Islet of Langerhans (tissue), 1 donor: ENCODE data around the gene ACO2.

ENCODE experiments used
- FAIRE-seq: peaks from one replicate; lab custom pipeline; 2011; peaks lifted over from hg19 to GRCh38; lab: Jason Lieb, UNC

Gene ACO2

DNA sequence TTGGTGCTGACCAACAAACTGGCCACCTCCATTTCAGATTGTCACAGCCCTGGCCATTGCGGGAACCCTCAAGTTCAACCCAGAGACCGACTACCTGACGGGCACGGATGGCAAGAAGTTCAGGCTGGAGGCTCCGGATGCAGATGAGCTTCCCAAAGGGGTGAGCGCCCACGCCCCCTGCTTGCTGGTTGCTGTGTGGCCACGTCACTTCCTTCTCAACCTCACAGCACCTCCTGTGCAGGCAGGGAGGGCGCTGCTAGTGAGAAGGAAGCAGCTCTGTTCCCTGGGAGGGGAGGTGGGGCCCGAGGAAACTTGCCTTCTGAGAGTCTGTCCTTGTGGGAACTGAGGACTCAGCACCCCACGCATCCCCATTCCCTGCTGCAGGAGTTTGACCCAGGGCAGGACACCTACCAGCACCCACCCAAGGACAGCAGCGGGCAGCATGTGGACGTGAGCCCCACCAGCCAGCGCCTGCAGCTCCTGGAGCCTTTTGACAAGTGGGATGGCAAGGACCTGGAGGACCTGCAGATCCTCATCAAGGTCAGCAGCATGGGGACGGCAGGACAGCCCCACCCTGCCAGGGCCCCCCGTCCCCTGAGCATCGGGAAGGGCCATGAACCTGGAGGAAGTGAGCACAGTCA is 56.0 kb downstream of the ACO2 start:
- no peak for FAIRE-seq

DNA sequence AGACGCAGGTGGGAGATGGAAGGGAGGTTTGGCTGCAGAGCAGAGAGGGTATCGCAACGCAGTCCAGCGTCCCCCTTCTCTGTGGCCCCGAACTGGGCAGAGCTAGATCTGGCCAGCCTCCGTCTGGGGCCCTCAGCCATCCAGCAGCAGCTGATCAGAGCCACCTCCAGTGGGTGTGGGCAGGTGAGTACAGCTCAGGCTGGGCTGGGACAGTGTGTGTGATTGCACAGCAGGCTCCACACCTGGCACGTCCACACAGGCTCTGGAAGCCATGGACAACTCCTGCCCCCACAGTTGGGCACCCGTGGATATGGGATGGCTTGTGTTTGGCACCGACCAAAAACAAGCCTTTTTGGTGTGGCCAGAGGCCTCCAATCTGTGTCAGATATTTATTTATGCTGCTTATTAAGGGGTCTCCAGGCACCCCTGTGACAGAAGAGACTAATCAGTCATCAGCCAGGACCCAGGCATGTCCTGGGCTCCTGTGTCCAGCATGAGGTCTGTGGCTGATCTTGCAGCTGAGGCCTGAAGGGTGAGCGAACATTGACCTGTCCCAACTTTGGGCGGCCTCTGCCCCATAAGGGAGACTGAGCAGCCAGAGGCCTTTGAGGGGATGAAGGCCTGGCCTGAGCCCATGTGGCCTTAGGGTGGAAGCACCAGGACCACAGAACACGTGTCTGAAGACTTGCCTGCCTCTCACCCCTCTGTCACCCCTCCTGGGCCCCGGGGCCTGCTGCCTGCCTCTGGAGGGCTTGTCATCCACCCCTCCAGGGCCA is 56.7 kb downstream of the ACO2 start:
- no peak for FAIRE-seq

DNA sequence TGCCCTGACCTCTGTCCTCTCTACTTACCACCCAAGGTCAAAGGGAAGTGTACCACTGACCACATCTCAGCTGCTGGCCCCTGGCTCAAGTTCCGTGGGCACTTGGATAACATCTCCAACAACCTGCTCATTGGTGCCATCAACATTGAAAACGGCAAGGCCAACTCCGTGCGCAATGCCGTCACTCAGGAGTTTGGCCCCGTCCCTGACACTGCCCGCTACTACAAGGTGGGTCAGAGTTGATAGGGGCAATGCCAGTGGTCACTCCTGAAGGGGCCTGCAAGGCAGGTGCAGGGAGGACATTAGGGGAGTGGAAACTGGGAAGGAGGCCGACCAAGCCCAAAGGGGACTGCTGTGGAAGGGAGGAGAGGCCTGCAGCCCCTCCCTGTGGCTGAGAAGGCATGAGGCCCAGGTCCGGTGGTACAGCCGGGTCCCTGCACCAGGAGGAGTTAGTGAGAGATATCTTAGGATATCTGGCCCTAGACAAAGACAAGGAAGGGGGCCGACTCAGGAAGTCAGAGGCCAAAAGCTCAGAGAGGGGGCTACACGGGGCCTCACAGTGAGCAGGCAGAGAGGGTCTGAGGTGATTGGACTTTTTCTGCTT is 57.4 kb downstream of the ACO2 start:
- no peak for FAIRE-seq

DNA sequence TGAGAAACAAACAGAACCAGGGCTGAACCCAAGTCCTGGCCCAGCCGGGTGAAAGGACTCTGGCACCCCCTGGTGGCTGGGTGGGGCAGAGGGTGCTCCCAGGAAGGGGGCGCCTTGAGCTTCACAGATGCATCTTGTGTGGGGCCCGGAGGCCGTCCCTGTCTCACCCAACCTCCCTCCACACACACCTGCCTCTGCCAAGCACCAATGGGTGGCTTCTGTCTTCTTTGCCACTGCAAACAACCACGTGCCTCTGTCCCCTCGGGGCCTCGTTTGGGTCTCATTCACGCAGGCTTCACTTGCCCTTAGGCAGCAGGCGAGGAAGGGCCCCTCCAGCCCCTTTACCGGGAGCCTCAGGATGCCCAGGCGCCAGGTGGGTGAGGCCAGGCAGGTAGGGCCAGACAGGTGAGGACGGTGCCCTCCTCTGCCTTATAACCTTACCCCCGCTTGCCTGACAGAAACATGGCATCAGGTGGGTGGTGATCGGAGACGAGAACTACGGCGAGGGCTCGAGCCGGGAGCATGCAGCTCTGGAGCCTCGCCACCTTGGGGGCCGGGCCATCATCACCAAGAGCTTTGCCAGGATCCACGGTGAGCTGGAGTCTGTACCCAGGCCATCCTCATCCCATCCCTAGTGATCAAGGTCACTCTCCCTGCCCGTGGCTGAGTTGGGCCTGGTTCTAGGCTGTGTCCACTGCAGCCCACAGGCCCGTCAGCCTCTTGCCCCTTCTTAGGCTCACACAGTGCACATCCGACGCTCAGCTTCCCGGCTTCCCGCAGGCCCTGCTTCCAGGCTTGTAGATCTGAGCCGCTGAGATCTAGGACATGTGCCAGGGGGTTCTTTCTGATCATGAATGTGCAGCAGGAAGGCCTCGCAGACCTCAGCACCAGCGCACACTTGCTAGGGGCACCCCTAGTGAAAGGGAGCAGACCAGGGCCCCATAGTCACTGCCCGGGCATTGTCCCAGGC is 58.2 kb downstream of the ACO2 start:
- FAIRE-seq, result no peak

DNA sequence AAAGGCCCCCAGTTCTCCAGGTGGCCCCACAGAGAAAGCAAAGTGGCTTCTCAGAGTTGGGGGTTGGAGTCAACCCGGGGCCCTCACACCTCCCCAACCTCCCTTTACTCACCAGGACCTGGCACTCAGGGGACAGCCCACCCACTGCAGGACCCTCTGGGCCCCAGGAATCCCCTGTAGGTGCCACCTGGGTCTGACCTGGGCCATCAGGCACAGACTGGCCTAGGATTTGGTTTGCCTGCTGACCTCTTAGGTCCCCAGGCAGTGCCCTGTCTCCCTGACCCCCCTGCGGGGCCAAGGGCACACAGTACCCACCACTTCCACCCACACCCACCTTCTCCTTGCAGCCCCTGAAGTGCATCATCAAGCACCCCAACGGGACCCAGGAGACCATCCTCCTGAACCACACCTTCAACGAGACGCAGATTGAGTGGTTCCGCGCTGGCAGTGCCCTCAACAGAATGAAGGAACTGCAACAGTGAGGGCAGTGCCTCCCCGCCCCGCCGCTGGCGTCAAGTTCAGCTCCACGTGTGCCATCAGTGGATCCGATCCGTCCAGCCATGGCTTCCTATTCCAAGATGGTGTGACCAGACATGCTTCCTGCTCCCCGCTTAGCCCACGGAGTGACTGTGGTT is 59.3 kb downstream of the ACO2 start:
- FAIRE-seq, result no peak

DNA sequence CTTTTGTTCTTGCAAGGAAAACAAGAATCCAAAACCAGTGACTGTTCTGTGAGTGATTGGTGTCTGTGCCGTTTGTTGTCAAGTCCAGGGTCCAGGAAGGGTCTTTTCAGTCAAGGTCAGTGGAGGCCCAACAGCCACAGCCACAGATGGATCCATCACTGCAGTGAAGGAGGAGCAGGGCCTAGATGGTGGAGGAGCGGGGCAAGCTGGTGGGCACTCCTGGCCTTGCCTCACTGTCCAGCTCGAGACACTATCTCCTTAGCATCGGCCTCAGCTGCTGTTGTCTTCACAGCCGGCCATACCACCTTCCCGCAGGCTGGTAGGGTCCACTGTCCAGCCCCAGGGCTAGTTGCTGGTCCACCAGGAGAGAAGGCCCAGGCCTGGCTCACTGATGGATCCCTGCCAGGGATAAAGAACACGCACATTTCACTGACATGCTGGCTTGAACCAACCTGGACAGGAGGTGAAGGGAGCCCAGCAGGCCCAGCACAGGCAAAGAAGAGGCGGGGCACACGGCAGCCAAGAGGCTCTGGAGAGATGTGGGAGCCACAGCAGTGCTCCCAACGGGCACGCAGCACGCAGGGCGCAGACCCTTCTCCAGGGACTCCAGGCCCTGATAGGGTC is 60.1 kb downstream of the ACO2 start:
- no peak for FAIRE-seq

DNA sequence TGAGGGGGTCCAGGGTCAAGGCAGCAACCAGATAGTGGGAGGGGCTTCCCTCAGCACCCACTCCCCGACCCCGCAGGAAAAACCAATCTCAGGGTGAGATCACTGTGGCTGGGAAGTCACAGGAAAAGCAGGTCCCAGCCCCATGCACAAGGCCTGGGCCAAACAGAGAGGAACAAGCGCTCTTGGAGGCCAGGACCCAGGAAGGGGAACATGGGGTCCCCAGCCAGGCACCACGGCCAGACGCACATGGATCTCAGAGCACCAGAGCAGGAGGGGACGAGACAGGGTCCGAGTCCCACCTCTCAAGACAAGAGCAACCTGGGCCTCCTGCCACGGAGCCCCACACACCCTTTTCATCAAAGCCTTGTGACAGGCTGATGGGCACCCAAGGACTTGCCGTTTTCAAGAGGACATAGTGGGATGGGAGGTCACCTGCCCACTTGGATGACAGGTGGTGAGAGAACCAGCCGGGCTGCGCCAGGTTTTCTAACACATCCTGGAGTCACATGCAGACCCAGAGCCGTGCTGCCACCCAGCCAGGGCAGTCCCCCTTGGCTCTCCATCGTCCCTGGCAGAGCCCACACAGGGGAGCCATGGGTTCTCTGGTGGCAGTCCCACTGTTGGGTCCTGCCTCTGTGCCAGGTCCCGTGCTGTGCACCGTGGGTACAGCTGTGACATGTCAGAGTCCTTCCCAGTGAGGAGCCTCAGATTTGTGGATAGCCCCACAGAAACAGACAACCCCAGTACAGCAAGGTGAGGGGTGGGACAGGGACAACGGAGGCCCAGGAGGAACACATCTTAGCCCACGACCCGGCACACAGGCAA is 62.2 kb downstream of the ACO2 start:
- FAIRE-seq, result no peak

DNA sequence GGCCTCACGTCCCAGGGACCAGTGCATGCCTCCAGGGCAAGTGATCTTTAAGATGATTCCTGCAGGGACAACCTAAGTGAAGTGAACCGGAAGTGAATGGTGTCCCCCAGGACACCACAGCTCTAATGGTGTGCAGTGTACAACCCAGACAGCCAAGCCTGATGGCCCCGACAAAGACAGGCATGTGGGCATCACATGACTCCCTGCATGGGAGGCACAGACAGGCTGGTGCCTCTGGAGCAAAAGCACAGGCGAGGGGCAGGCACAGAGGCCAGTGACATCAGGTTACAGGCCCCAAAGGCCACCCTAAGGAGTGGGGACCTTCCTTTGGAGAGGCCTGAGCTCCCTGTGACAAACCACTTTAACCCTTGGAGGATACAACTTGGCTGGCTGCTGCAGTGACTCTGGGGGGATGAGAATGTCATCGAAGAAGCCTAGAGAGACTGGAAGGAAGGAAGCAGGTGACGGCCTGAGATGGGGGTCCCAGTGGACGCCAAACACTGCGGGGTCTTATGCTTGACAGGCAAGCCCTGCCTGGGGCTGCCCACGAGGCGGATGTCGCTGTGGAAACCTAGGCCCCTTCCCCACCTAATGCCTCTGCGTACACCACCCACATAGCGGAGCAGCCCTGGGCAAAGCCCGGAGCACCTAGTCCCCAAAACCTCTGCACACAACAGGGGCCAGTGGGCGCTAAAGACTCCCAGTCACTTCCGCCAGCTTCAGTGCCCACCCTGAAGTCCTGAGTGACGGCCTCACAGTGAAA is 63.0 kb downstream of the ACO2 start:
- FAIRE-seq, result no peak

DNA sequence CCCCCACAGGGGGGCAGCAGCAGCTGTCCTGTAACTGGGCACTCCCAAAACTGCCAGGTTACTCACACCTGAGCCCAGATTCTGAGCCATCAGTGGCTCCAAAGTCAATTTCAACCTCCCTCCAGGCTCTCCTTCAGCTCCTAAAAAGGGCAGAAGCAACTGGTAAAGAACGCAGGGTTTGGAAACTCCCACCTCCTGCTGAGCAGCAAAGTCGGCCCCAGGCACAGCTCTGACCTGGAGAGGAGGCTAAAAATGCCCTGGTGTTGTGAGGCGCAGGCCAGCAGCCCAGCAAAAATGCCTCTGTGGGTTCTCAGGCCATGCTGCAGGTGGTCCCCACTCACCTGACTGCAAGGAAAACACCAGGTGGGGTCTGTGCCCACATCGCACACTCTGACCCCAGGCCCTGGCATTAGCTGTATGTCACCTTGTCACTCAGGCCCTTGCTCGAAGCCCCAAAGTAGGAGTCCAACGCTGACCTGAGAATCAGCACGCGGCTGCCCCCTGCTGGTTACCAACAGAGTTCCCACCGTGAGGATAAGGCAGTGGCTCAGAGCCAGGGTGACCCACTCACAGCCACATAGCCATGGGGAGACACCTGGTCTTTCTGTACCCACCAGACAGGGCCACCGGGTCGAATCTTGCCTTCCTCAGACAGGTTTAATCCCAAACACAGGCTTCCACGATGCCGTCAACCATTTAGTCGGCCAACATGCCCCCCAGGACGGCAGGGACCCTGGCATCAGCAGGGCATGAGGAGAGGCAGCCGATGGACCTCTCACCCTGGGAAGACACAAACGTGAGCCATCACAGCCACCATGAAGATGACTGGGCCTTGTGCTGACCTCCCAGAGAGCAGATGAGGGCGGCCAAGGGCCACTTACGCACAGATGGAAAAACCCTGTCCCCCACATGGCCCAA is 64.2 kb downstream of the ACO2 start:
- FAIRE-seq, result no peak

DNA sequence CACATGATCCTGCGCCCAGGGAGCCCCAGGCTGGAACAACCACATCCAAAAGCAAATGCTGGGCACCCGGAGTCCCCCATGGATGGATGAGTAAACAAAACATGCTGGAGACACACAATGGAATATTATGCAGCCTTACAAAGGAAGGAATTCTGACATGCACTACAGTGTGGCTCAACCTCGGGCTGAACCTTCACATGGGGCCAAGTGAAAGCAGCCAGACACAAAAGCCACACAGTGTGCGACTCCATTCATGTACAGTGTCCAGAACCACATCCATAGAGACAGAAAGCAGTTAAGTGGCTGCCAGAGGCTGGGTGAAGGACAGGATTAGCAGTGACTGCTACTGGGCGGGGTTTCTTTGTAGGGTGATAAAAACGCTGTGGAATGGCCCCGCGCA is 65.3 kb downstream of the ACO2 start:
- FAIRE-seq, result no peak

DNA sequence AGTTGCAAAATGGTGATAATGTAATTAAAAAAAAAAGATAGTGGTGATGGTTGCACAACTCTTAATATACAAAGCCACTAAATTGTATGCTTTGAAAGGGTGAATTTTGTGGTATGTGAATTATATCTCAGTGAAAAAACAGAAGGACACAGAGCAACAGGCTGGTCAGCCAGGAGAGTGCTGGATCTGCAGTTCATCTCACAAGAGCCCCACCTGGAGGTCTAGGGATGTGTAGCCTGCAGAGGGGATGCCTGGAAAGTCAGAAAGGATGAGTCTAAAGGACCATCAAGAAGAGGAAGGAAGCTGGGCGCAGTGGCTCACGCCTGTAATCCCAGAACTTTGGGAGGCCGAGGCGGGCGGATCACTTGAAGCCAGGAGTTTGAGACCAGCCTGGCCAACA is 66.3 kb downstream of the ACO2 start:
- no peak for FAIRE-seq

DNA sequence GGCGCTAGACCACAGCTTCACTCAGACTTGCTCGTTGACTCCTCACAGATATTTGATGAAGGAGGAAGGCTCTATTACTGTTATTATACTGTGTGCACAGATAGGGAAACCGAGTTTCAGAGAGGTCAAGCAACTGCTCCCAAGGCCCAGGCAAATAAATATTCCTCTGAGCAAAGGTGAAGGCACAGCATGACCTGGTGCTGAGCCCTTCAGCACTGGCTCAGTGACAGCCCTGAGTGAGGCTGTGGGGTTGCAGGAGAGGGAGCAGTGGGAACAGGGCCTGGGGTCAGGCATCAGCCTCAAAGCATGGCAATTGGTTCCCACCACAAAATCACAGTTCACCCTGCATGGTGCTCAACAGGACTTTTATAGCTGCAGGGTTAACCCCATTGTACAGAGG is 68.3 kb downstream of the ACO2 start:
- no peak for FAIRE-seq

DNA sequence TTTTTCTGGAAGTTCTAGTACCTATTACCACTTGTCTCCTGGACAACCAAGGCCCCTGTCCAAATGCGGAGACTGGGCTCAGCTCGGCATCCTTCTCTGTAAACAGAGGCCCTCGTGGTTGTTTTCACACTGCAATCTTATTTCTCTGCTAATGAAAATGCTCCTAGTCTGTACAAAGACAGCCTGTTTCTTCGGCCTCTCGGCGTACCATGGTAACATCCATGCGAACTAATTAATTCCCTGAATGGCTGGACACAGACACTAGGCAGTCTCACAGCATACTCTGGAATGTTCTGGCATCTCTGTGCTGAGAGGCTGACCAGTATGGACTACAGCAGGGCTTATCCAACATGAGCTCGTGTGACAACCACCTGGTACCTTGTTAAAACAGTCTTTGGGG is 69.7 kb downstream of the ACO2 start:
- no peak for FAIRE-seq

DNA sequence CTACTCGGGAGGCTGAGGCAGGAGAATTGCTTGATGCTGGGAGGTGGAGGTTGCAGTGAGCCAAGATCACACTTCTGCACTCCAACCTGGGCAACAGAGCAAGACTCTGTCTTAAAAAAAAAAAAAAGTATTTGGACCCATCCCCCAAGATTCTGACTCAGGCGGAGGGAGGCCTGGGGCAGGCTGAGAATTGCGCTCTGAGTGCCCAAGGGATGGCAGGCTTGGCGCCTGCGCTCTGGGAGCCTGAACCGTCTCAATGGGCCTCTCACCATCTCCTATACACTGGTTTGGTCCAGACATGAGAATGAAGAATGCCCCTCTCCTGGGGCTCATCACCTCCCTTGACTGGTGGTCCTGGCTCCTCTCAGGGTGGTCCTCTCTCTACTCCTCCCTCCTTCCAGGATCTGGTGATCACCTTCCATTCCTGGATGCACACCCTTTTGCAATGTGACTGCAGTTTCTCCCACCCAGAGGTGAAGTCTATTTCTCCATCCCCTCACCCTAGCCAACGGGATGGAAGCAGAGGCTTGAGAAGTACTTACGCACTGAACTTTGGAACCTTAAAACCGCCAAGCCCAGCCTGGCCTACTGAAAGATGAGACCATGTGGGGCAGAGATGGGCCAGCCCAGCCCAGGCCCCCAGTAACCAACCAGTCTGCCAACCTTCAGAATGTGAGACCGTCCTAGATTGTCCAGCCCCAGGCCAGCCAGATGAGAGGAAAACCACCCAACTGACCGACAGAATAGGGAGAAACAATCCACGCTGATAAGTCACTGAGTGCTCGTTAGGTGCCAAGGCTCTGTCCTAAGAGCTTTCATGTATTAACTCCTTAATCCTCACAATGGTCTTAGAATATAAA is 70.5 kb downstream of the ACO2 start:
- FAIRE-seq, result no peak

DNA sequence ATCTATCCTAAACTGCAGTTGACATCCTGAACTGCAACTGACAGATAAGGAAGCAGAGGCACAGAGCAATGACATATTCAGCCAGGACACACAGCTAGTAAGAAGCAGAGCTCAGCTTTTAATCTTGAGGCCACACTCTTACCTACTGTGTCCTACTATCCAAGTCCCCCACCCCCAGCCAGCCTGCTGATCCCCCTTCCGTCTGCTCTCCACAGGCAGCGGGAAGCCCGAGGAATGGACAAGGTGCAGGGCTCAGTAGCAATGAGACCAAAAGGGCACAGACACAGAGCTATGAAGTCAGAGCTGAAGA is 71.0 kb downstream of the ACO2 start:
- no peak for FAIRE-seq

DNA sequence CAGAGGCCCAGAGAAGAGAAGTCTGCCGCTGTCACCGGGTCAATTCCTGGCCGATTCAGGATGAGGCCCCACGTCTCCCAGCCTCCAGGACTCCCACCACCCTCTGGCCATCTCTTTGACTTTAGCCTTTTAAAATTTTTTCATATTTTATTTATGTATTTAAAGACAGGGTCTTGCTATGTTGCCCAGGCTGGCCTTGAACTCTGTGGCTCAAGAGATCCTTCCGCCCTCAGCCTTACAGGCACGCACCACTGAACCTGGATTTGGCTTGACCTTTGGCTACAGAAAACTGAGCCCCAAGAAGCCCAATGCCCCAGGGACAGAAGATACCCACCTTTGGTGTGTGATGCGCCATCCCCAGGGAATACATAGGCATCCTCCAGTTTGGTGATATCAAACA is 71.4 kb downstream of the ACO2 start:
- no peak for FAIRE-seq

DNA sequence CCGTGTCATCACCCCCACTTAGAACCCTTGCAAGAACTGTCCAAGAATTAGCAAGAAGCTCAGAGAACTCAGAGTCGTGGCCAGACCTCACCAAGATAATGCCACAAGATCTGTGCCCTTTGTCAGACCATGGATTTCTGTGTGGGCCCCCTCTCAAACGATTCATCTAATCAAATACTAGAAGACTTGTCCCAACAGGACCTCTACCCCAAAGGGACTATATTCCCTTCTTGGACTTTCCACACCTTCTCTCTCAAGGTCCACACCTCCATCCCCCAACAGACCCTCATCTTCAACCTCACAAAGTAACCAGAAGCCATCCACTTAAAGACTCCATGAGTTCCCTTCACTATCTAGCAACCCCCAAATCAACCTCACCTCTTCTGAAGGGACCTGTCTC is 72.6 kb downstream of the ACO2 start:
- no peak for FAIRE-seq

DNA sequence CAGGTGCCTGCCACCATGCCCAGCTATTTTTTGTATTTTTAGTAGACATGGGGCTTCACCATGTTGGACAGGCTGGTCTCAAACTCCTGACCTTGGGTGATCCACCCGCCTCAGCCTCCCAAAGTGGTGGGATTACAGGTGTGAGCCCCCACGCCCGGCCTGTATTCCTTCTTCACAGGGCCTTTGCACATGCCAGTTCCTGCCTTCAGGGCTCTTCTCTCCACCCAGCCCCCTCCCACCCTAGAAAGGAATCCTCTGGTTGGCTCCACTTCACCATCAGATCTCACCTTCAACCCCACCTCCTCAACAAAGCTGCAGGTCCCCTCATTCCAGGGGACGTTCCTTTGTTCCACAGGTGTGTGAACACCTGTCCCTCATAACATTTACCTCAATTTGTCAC is 73.3 kb downstream of the ACO2 start:
- FAIRE-seq, result no peak
